ENCODE measurements around the gene MRPL50. TPM values are rescaled to one million over a fixed set of nuclear protein-coding genes. Genes with fewer than 3 reads are reported as not detected.
A peak's percentile ranks its signal among the peaks of the same experiment; 100 is the strongest.
"Not testable (repeated sequence)": the region's sequence is repeated elsewhere in the genome, so short reads cannot be mapped to it uniquely, and the experiment has no call there.

Gene MRPL50
- total RNA-seq, 1 experiment from 2014 or later: 11.3 TPM

DNA sequence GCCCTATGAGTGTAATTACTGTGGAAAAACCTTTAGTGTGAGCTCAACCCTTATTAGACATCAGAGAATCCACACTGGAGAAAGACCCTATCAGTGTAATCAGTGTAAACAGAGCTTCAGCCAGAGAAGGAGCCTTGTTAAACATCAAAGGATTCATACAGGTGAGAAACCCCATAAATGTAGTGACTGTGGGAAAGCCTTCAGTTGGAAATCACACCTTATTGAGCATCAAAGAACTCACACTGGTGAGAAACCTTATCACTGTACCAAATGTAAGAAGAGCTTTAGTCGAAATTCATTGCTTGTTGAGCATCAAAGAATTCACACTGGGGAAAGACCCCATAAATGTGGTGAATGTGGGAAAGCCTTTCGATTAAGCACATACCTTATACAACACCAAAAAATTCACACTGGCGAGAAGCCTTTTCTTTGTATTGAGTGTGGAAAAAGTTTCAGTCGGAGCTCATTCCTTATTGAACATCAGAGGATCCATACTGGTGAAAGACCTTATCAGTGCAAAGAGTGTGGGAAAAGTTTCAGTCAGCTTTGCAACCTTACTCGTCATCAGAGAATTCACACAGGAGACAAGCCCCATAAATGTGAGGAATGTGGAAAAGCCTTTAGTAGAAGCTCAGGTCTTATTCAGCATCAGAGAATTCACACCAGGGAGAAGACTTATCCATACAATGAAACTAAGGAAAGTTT, 10.1 kb upstream of the MRPL50 start:
- Histone ChIP-seq H3K27me3 (replicated peaks) (no peaks in the 10 kb centered on the region), H3K36me3 (peaks cover 77% of the 10 kb centered on the region), H3K4me1 (replicated peaks) (no peaks in the 10 kb centered on the region), H3K9me3 (replicated peaks) (peaks cover 32% of the 10 kb centered on the region), H3K4me3 (no peak overlapping the region), H3K27ac (no peak overlapping the region)
- no peak for DNase-seq (ENCODE audit: low read depth in 1 of 2, low spot score in 2 of 2)

GRCh38 chr9:101403516-101404285, 5.3 kb upstream of the MRPL50 start:
- no peak overlapping the region for H3K27ac ChIP-seq
- no peak overlapping the region for H3K4me3 ChIP-seq
- H3K4me1 ChIP-seq (replicated peaks): peaks cover 12% of the 10 kb centered on the region
- no peaks in the 10 kb centered on the region for H3K27me3 ChIP-seq (replicated peaks)
- H3K36me3 ChIP-seq: peaks cover 92% of the 10 kb centered on the region
- DNase-seq (ENCODE audit: low read depth in 1 of 2, low spot score in 2 of 2): no peak
- peaks cover 18% of the 10 kb centered on the region for H3K9me3 ChIP-seq (replicated peaks)

- H3K9me3 ChIP-seq (replicated peaks): 0 out of 2 replicates have a peak, but pooled peaks cover 2% of the 10 kb centered on the region
- peaks cover 12% of the 10 kb centered on the region for H3K4me1 ChIP-seq (replicated peaks)
- H3K4me3 ChIP-seq: no peak overlapping the region
- DNase-seq (ENCODE audit: low read depth in 1 of 2, low spot score in 2 of 2): no peak
- no peak overlapping the region for H3K27ac ChIP-seq
- no peaks in the 10 kb centered on the region for H3K27me3 ChIP-seq (replicated peaks)
- H3K36me3 ChIP-seq: peaks cover 76% of the 10 kb centered on the region
Measured at GRCh38 chr9:101400120-101400519, 1.7 kb upstream of the MRPL50 start.

- no peak for DNase-seq (ENCODE audit: low read depth in 1 of 2, low spot score in 2 of 2)
- H3K36me3 ChIP-seq: peaks cover 73% of the 10 kb centered on the region
Measured at GRCh38 chr9:101399643-101399970, 1.2 kb upstream of the MRPL50 start.

GRCh38 chr9:101398930-101399642, 668 bp upstream of the MRPL50 start:
- Histone ChIP-seq H3K27ac (0 out of 2 replicates have a peak overlapping the region, but pooled peaks have one; percentile 17), H3K9me3 (replicated peaks) (0 out of 2 replicates have a peak, but pooled peaks cover 2% of the 10 kb centered on the region), H3K4me3 (peak overlapping the region; percentile 51), H3K4me1 (replicated peaks) (peaks cover 12% of the 10 kb centered on the region), H3K36me3 (peaks cover 73% of the 10 kb centered on the region), H3K27me3 (replicated peaks) (no peaks in the 10 kb centered on the region)
- peak in 1 of 2 experiments; percentile 45 for DNase-seq (ENCODE audit: low read depth in 1 of 2, low spot score in 2 of 2)

More at GRCh38 chr9:101399643-101399970, 1.2 kb upstream of the MRPL50 start:
- no peaks in the 10 kb centered on the region for H3K27me3 ChIP-seq (replicated peaks)
- H3K4me3 ChIP-seq: peak overlapping the region; percentile 51
- peaks cover 12% of the 10 kb centered on the region for H3K4me1 ChIP-seq (replicated peaks)
- H3K9me3 ChIP-seq (replicated peaks): 0 out of 2 replicates have a peak, but pooled peaks cover 2% of the 10 kb centered on the region
- H3K27ac ChIP-seq: no peak overlapping the region

DNA sequence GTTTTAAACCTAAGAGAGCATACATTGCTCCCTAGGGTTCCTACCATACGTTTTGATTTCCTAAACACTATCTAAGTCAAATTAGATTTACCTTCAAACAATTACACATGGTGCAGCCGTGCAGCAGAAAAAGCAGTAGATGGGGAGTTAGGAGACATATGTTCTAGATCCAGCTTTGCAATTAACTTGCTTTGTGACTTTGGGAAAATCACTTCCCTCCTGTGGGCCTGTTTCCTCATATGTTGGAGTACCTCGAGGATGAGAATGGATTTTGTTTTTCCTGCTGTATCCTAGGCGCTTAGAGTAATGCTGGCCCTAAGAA, 711 bp downstream of the MRPL50 start:
- peak overlapping the region; percentile 54 for H3K27ac ChIP-seq
- H3K4me3 ChIP-seq: peak overlapping the region; percentile 51
- no peak for DNase-seq (ENCODE audit: low read depth in 1 of 2, low spot score in 2 of 2)
- peaks cover 12% of the 10 kb centered on the region for H3K4me1 ChIP-seq (replicated peaks)
- H3K36me3 ChIP-seq: peaks cover 61% of the 10 kb centered on the region
- 0 out of 2 replicates have a peak, but pooled peaks cover 2% of the 10 kb centered on the region for H3K9me3 ChIP-seq (replicated peaks)
- H3K27me3 ChIP-seq (replicated peaks): no peaks in the 10 kb centered on the region

- peaks cover 41% of the 10 kb centered on the region for H3K36me3 ChIP-seq
- DNase-seq (ENCODE audit: low read depth in 1 of 2, low spot score in 2 of 2): no peak
- no peak overlapping the region for H3K27ac ChIP-seq
- H3K9me3 ChIP-seq (replicated peaks): no peaks in the 10 kb centered on the region
- H3K4me1 ChIP-seq (replicated peaks): peaks cover 4% of the 10 kb centered on the region
- H3K4me3 ChIP-seq: no peak overlapping the region
- no peaks in the 10 kb centered on the region for H3K27me3 ChIP-seq (replicated peaks)
Measured at GRCh38 chr9:101394687-101395086, 3.7 kb downstream of the MRPL50 start.

GRCh38 chr9:101393135-101393534, 5.3 kb downstream of the MRPL50 start:
- Histone ChIP-seq H3K36me3 (peaks cover 53% of the 10 kb centered on the region), H3K4me3 (no peak overlapping the region), H3K9me3 (replicated peaks) (no peaks in the 10 kb centered on the region), H3K27ac (no peak overlapping the region), H3K4me1 (replicated peaks) (no peaks in the 10 kb centered on the region), H3K27me3 (replicated peaks) (no peaks in the 10 kb centered on the region)
- DNase-seq (ENCODE audit: low read depth in 1 of 2, low spot score in 2 of 2): no peak

- DNase-seq (ENCODE audit: low read depth in 1 of 2, low spot score in 2 of 2): no peak
- Histone ChIP-seq H3K4me1 (replicated peaks) (no peaks in the 10 kb centered on the region), H3K27me3 (replicated peaks) (no peaks in the 10 kb centered on the region), H3K36me3 (peaks cover 27% of the 10 kb centered on the region), H3K4me3 (no peak overlapping the region), H3K27ac (no peak overlapping the region), H3K9me3 (replicated peaks) (no peaks in the 10 kb centered on the region)
Measured at GRCh38 chr9:101388507-101388993, 9.9 kb downstream of the MRPL50 start.

DNA sequence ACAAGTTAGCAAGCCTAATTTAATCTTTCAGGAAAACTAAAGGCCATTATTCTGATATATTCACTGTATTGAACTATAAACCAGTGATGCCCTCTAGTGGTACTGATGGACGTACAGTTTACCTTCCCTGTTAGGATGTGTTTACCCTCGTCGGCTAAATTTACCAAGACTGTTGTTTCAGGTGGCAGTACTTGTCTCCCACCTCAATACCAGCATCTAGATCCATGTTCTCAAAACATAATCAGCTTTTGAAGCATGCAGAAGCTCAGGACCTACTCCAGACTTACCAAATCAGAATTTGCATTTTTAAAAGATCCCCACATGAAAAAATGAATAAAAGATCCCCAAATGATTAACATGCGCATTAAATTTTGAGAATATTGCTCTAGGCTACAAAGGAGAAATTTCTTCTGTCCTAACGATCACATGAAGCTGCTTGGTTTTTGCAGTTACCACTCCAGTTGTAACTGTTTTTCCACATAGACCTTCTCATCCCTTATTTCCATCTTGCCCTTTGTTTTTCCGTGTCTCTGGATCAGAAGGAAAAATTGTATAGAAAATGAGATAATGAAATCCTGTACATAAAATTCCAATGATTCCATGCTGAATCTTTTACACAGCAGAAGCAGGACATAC, 10.4 kb downstream of the MRPL50 start:
- Histone ChIP-seq H3K4me3 (no peak overlapping the region), H3K4me1 (replicated peaks) (no peaks in the 10 kb centered on the region), H3K27me3 (replicated peaks) (no peaks in the 10 kb centered on the region), H3K27ac (no peak overlapping the region), H3K36me3 (peaks cover 27% of the 10 kb centered on the region), H3K9me3 (replicated peaks) (no peaks in the 10 kb centered on the region)
- DNase-seq (ENCODE audit: low read depth in 1 of 2, low spot score in 2 of 2): no peak

DNA sequence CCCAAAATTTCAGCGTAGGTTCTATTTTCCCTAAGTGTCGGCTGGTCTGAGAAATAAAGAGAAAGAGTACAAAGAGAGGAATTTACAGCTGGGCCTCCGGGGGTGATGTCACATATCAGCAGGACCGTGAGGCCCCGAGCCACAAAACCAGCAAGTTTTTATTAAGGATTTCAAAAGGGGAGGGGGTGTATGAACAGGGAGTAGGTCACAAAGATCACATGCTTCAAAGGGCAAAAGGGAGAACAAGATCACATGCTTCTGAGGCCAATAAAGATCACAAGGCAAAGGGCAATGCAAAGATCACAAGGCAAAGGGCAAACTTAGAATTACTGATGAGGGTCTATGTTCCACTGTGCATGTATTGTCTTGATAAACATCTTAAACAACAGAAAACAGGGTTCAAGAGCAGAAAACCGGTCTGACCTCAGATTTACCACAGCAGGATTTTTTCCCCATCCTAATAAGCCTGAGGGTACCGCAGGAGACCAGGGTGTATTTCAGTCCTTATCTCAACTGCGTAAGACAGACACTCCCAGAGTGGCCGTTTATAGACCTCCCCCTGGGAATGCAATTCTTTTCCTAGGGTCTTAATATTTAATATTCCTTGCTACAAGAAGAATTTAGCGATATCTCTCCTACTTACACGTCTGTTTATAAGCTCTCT, 13.4 kb downstream of the MRPL50 start, which contains the start of gene BAAT:
Gene BAAT (minus strand): TSS at position 134 of the 664 bp plus-strand sequence. CDS start 13,602 bp downstream, outside the sequence.
- not testable (repeated sequence) for DNase-seq (ENCODE audit: low read depth in 1 of 2, low spot score in 2 of 2); H3K4me3 ChIP-seq; H3K9me3 ChIP-seq (replicated peaks)

GRCh38 chr9:101383361-101383760, 15.1 kb downstream of the MRPL50 start:
- H3K27ac ChIP-seq: no peak overlapping the region
- H3K27me3 ChIP-seq (replicated peaks): no peaks in the 10 kb centered on the region
- DNase-seq (ENCODE audit: low read depth in 1 of 2, low spot score in 2 of 2): no peak
- no peak overlapping the region for H3K4me3 ChIP-seq
- H3K9me3 ChIP-seq (replicated peaks): no peaks in the 10 kb centered on the region
- H3K4me1 ChIP-seq (replicated peaks): no peaks in the 10 kb centered on the region
- peaks cover 5% of the 10 kb centered on the region; the same call in 1 of the 2 replicates for H3K36me3 ChIP-seq

More for the DNA sequence above, 13.4 kb downstream of the MRPL50 start, which contains the start of gene BAAT:
- not testable (repeated sequence) for H3K27me3 ChIP-seq (replicated peaks); H3K4me1 ChIP-seq (replicated peaks); H3K27ac ChIP-seq
- peaks cover 20% of the 10 kb centered on the region for H3K36me3 ChIP-seq

DNA sequence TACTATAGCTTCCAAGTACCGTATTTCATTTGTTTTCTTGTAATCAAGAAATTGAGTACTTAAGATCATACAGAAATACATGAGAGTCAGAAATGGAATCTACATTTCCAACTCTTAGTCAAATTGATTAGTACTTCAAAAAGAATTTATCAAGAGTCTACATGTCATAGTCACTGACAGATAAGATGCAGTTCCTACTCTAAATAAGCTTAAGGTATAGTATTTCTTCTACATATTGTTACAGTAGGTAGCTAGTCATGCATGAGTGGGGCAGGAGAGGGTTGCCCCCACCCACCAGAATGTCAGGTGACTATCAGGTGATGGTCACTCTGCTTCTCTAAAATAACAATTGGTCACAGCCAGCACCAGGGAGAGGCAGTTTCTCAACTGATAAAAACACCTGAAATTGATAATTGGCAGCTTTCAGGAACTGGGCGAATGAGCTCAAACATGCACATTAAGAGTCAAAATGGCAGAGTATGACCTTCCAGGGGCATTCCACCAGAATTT, 16.5 kb downstream of the MRPL50 start:
- H3K9me3 ChIP-seq (replicated peaks): no peaks in the 10 kb centered on the region
- H3K4me1 ChIP-seq (replicated peaks): no peaks in the 10 kb centered on the region
- no peaks in the 10 kb centered on the region for H3K36me3 ChIP-seq
- no peaks in the 10 kb centered on the region for H3K27me3 ChIP-seq (replicated peaks)
- H3K27ac ChIP-seq: no peak overlapping the region
- DNase-seq (ENCODE audit: low read depth in 1 of 2, low spot score in 2 of 2): no peak
- no peak overlapping the region for H3K4me3 ChIP-seq
